ENCODE results near the gene GAREM1.

DNA sequence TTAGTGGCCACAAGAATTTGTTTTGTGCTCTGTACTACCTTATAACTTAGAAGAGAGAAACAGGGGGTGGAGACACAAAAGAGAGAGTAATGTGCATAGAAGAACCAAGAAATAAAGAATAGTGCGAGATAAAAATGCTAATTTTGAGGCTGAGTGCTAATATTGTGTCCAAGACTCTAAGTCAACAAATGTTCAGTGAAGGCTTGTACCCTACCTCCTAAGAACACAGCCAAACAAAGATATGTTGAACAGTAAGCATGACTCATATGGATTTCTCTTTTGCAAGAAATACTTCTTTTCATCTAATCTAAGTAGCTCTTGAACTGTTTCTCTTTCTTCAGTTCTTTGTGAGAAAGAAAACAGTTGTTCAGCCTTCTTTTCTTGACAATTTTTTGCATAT, 45.2 kb downstream of the GAREM1 start:
- TF ChIP-seq EZH2 (IDR thresholded peaks at IDR 0.05; ENCODE audit: borderline replicate concordance, low read length) = no peak
- TF ChIP-seq, protein P1, sequence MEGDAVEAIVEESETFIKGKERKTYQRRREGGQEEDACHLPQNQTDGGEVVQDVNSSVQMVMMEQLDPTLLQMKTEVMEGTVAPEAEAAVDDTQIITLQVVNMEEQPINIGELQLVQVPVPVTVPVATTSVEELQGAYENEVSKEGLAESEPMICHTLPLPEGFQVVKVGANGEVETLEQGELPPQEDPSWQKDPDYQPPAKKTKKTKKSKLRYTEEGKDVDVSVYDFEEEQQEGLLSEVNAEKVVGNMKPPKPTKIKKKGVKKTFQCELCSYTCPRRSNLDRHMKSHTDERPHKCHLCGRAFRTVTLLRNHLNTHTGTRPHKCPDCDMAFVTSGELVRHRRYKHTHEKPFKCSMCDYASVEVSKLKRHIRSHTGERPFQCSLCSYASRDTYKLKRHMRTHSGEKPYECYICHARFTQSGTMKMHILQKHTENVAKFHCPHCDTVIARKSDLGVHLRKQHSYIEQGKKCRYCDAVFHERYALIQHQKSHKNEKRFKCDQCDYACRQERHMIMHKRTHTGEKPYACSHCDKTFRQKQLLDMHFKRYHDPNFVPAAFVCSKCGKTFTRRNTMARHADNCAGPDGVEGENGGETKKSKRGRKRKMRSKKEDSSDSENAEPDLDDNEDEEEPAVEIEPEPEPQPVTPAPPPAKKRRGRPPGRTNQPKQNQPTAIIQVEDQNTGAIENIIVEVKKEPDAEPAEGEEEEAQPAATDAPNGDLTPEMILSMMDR (IDR thresholded peaks at IDR 0.05; ENCODE audit: low read length) = no peak
